Measurements from ENCODE around the gene ENOX1.

Gene ENOX1

GRCh38 chr13:43475140-43475539 lies 311.6 kb downstream of the ENOX1 start:
- DNase-seq, result no peak

GRCh38 chr13:43473437-43473836 lies 313.3 kb downstream of the ENOX1 start:
- peak; percentile 38 for DNase-seq

- no peak for DNase-seq
These were observed 313.8 kb downstream of the ENOX1 start for GRCh38 chr13:43472980-43473379.

- DNase-seq, result no peak
These were observed 314.4 kb downstream of the ENOX1 start for GRCh38 chr13:43472339-43472738.

GRCh38 chr13:43470610-43471009 lies 316.2 kb downstream of the ENOX1 start:
- no peak for DNase-seq

GRCh38 chr13:43469791-43470190 lies 317.0 kb downstream of the ENOX1 start:
- no peak for DNase-seq

GRCh38 chr13:43464578-43465264 lies 322.1 kb downstream of the ENOX1 start:
- no peak for DNase-seq

- DNase-seq, result no peak
These were observed 338.0 kb downstream of the ENOX1 start for GRCh38 chr13:43448605-43449336.

GRCh38 chr13:43446126-43446525 lies 340.6 kb downstream of the ENOX1 start:
- no peak for DNase-seq

GRCh38 chr13:43445668-43446067 lies 341.1 kb downstream of the ENOX1 start:
- DNase-seq, result no peak

GRCh38 chr13:43444081-43444480 lies 342.7 kb downstream of the ENOX1 start:
- DNase-seq, result no peak

- DNase-seq, result no peak
These were observed 344.8 kb downstream of the ENOX1 start for GRCh38 chr13:43441899-43442499.

- DNase-seq, result no peak
These were observed 345.3 kb downstream of the ENOX1 start for GRCh38 chr13:43441464-43441863.

- DNase-seq, result no peak
These were observed 352.6 kb downstream of the ENOX1 start for GRCh38 chr13:43434191-43434590.

- no peak for DNase-seq
These were observed 353.1 kb downstream of the ENOX1 start for GRCh38 chr13:43433691-43434141.

- DNase-seq, result no peak
These were observed 353.8 kb downstream of the ENOX1 start for GRCh38 chr13:43432958-43433357.

- no peak for DNase-seq
These were observed 354.9 kb downstream of the ENOX1 start for GRCh38 chr13:43431841-43432240.

- DNase-seq, result no peak
These were observed 355.5 kb downstream of the ENOX1 start for GRCh38 chr13:43431290-43431716.

GRCh38 chr13:43428545-43429296 lies 358.1 kb downstream of the ENOX1 start:
- no peak for DNase-seq

GRCh38 chr13:43426355-43426754 lies 360.4 kb downstream of the ENOX1 start:
- DNase-seq, result no peak

- no peak for DNase-seq
These were observed 361.5 kb downstream of the ENOX1 start for GRCh38 chr13:43425234-43425633.

GRCh38 chr13:43424412-43424811 lies 362.4 kb downstream of the ENOX1 start:
- peak; percentile 74 for DNase-seq

- no peak for DNase-seq
These were observed 364.7 kb downstream of the ENOX1 start for GRCh38 chr13:43422116-43422515.
